Neural progenitor cell (in vitro differentiated cells): ENCODE data around the gene NCOA3. TPM values are rescaled to one million over a fixed set of nuclear protein-coding genes. Genes with fewer than 3 reads are reported as not detected.

ENCODE experiments used
- DNase-seq: peaks from one replicate; pipeline ENCODE4 v3.0.0-alpha.2; 2016; ENCODE audit warnings: low spot score
- H2AFZ ChIP-seq: fragments of 200-600 bp; sonication (generic); replicated peaks from 2 replicates; pipeline ENCODE4 v1.6.1; 2016; ENCODE audit warnings: antibody characterized with exemption
- H3F3A ChIP-seq: fragments of 200-600 bp; sonication (generic); 2 replicates; pipeline ENCODE4 v1.6.1; 2016; ENCODE audit warnings: antibody characterized with exemption, low read depth
- H3K27ac ChIP-seq: fragments of 200-600 bp; sonication (generic); 2 replicates; pipeline ENCODE4 v1.5.1; 2016; ENCODE audit warnings: mild to moderate bottlenecking
- H3K27me3 ChIP-seq: fragments of 200-600 bp; sonication (generic); 2 replicates; pipeline ENCODE4 v1.6.1; 2016; ENCODE audit warnings: mild to moderate bottlenecking, moderate library complexity
- H3K36me3 ChIP-seq: fragments of 200-600 bp; sonication (generic); 2 replicates; pipeline ENCODE4 v1.5.1; 2016
- H3K4me1 ChIP-seq: fragments of 200-600 bp; sonication (generic); 2 replicates; pipeline ENCODE4 v1.6.1; 2016; ENCODE audit warnings: mixed run types
- H3K4me2 ChIP-seq: fragments of 200-600 bp; sonication (generic); 2 replicates; pipeline ENCODE4 v1.6.1; 2016
- H3K4me3 ChIP-seq: fragments of 200-600 bp; sonication (generic); 2 replicates; pipeline ENCODE4 v1.5.1; 2016
- H3K79me2 ChIP-seq: fragments of 200-600 bp; sonication (generic); 2 replicates; pipeline ENCODE4 v1.6.1; 2016; ENCODE audit warnings: low read depth
- H3K9ac ChIP-seq: fragments of 200-600 bp; sonication (generic); 2 replicates; pipeline ENCODE4 v1.6.1; 2016
- H3K9me3 ChIP-seq: fragments of 200-600 bp; sonication (generic); 2 replicates; pipeline ENCODE4 v1.5.1; 2016; ENCODE audit warnings: low read depth
- H4K20me1 ChIP-seq: fragments of 200-600 bp; sonication (generic); 2 replicates; pipeline ENCODE4 v1.6.1; 2016; ENCODE audit warnings: low read depth
- H3K27ac Mint-ChIP-seq: 3 replicates; pipeline ENCODE4 v1.8.0; 2021; ENCODE audit warnings: mixed read lengths
- H3K27me3 Mint-ChIP-seq: 2 replicates; pipeline ENCODE4 v1.8.0; 2022; ENCODE audit warnings: low read depth, mild to moderate bottlenecking, inconsistent platforms, moderate library complexity, mixed read lengths; ENCODE audit not compliant: insufficient read depth
- H3K36me3 Mint-ChIP-seq: 3 replicates; pipeline ENCODE4 v1.8.0; 2021; ENCODE audit warnings: mixed read lengths
- H3K4me1 Mint-ChIP-seq: 3 replicates; pipeline ENCODE4 v1.8.0; 2021; ENCODE audit warnings: mixed read lengths
- H3K4me3 Mint-ChIP-seq: 3 replicates; pipeline ENCODE4 v1.8.0; 2021; ENCODE audit warnings: mild to moderate bottlenecking, moderate library complexity, mixed read lengths
- H3K9me3 Mint-ChIP-seq: 3 replicates; pipeline ENCODE4 v1.8.0; 2020; ENCODE audit warnings: mixed read lengths
- CTCF ChIP-seq: fragments of 200-600 bp; sonication (generic); IDR thresholded peaks from 2 replicates; pipeline ENCODE4 v1.5.1; 2017; ENCODE audit warnings: antibody characterized with exemption, mild to moderate bottlenecking
- EZH2 ChIP-seq: fragments of 200-600 bp; sonication (generic); IDR thresholded peaks from 2 replicates; pipeline ENCODE4 v1.6.1; 2017; ENCODE audit warnings: antibody characterized with exemption, mild to moderate bottlenecking, moderate library complexity
- EZH2phosphoT487 ChIP-seq: fragments of 200-600 bp; sonication (generic); IDR thresholded peaks from 2 replicates; pipeline ENCODE4 v1.6.1; 2017; ENCODE audit warnings: antibody characterized with exemption
- total RNA-seq: library from RNA; depleted of rRNA; stranded (reverse); fragments of >200 nt; gene quantifications from 2 replicates; pipeline ENCODE4 v1.2.3, GENCODE V29; 2015; ENCODE audit warnings: low replicate concordance

Gene NCOA3
- total RNA-seq, 1 donor from 2014 or later: 64.5 TPM

GRCh38 chr20:47679462-47679861 is 177.8 kb downstream of the NCOA3 start:
- Mint-ChIP-seq H3K27me3 (peaks cover 7% of the 10 kb centered on the region), H3K36me3 (no peaks in the 10 kb centered on the region), H3K27ac (no peak overlapping the region), H3K4me3 (no peak overlapping the region), H3K4me1 (peaks cover 17% of the 10 kb centered on the region), H3K9me3 (no peaks in the 10 kb centered on the region)
- TF ChIP-seq EZH2 (no peak), EZH2phosphoT487 (no peak), CTCF (no peak)
- no peak overlapping the region for H3K27ac ChIP-seq
- no peaks in the 10 kb centered on the region for H3K36me3 ChIP-seq
- no peak overlapping the region for H3K4me3 ChIP-seq
- no peaks in the 10 kb centered on the region for H4K20me1 ChIP-seq
- DNase-seq: no peak
- H3F3A ChIP-seq: no peaks in the 10 kb centered on the region
- no peaks in the 10 kb centered on the region for H3K9me3 ChIP-seq
- H2AFZ ChIP-seq: no peak overlapping the region
- H3K4me1 ChIP-seq: no peaks in the 10 kb centered on the region
- H3K79me2 ChIP-seq: no peaks in the 10 kb centered on the region
- H3K27me3 ChIP-seq: no peaks in the 10 kb centered on the region
- H3K9ac ChIP-seq: no peak overlapping the region
- no peak overlapping the region for H3K4me2 ChIP-seq

GRCh38 chr20:47680804-47681529 is 179.3 kb downstream of the NCOA3 start:
- no peaks in the 10 kb centered on the region for H3F3A ChIP-seq
- Mint-ChIP-seq H3K36me3 (no peaks in the 10 kb centered on the region), H3K27me3 (peaks cover 12% of the 10 kb centered on the region), H3K4me3 (no peak overlapping the region), H3K9me3 (no peaks in the 10 kb centered on the region), H3K27ac (no peak overlapping the region), H3K4me1 (peaks cover 9% of the 10 kb centered on the region)
- H4K20me1 ChIP-seq: no peaks in the 10 kb centered on the region
- H3K79me2 ChIP-seq: no peaks in the 10 kb centered on the region
- no peaks in the 10 kb centered on the region for H3K36me3 ChIP-seq
- no peak overlapping the region for H3K27ac ChIP-seq
- H3K4me1 ChIP-seq: no peaks in the 10 kb centered on the region
- H2AFZ ChIP-seq: no peak overlapping the region
- TF ChIP-seq CTCF (no peak), EZH2 (no peak), EZH2phosphoT487 (no peak)
- H3K9me3 ChIP-seq: no peaks in the 10 kb centered on the region
- no peak for DNase-seq
- H3K4me3 ChIP-seq: no peak overlapping the region
- no peak overlapping the region for H3K4me2 ChIP-seq
- no peak overlapping the region for H3K9ac ChIP-seq
- no peaks in the 10 kb centered on the region for H3K27me3 ChIP-seq

- H3K4me3 Mint-ChIP-seq: no peak overlapping the region
- DNase-seq: no peak
- no peaks in the 10 kb centered on the region for H3K79me2 ChIP-seq
- no peaks in the 10 kb centered on the region for H3K4me1 ChIP-seq
- peaks cover 11% of the 10 kb centered on the region for H3K27me3 Mint-ChIP-seq
- H3K4me3 ChIP-seq: no peak overlapping the region
- no peaks in the 10 kb centered on the region for H3K27me3 ChIP-seq
- no peak overlapping the region for H3K27ac Mint-ChIP-seq
- H2AFZ ChIP-seq: no peak overlapping the region
- TF ChIP-seq EZH2: no peak
- no peak for TF ChIP-seq CTCF
- TF ChIP-seq EZH2phosphoT487: no peak
- H3K4me1 Mint-ChIP-seq: peaks cover 16% of the 10 kb centered on the region
- no peaks in the 10 kb centered on the region for H3K9me3 Mint-ChIP-seq
- no peaks in the 10 kb centered on the region for H3K9me3 ChIP-seq
- H3K9ac ChIP-seq: no peak overlapping the region
- H3F3A ChIP-seq: no peaks in the 10 kb centered on the region
- no peak overlapping the region for H3K27ac ChIP-seq
- H4K20me1 ChIP-seq: no peaks in the 10 kb centered on the region
- H3K36me3 Mint-ChIP-seq: no peaks in the 10 kb centered on the region
- H3K36me3 ChIP-seq: no peaks in the 10 kb centered on the region
- H3K4me2 ChIP-seq: no peak overlapping the region
Observed at GRCh38 chr20:47682028-47682783, 180.5 kb downstream of the NCOA3 start.
